GM19438 (cell line): ENCODE data around the gene TMEM8B.
A peak's percentile ranks its signal among the peaks of the same experiment; 100 is the strongest.

Source experiments
- ATAC-seq: cut with Tn5 transposase; IDR thresholded peaks from one replicate; pipeline ENCODE4 v1.9.1; 2021; ENCODE audit warnings: low read depth; ENCODE audit not compliant: unreplicated experiment

TMEM8B gene

DNA sequence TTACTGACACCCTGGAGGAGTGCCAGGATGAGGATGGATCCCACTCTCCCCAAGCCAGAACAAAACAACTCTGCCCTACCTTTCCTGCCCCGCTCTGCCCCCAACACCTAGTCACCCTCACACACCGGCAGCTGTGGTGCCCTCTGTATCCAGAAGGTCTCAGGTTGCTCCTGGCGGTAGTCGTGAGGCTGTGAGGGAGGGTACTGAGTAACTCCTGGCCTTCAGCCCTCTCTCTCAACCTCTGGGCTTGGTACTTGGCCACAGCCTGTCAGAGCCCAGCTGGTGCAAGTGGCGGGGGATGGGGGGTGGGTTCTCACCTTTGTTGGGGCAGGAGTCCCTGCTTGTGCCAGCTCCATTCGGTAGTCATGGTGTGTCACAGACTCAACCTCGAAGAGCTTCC lies 18.9 kb upstream of the TMEM8B start:
- no peak for ATAC-seq

GRCh38 chr9:35811381-35812024 lies 17.5 kb upstream of the TMEM8B start:
- no peak for ATAC-seq

GRCh38 chr9:35812025-35812602 lies 16.9 kb upstream of the TMEM8B start, which contains the start of gene SPAG8:
Gene SPAG8, minus strand, starts transcription at chr9:35812262. Its CDS starts 115 bp downstream, at chr9:35812147.
- peak; percentile 53 for ATAC-seq

DNA sequence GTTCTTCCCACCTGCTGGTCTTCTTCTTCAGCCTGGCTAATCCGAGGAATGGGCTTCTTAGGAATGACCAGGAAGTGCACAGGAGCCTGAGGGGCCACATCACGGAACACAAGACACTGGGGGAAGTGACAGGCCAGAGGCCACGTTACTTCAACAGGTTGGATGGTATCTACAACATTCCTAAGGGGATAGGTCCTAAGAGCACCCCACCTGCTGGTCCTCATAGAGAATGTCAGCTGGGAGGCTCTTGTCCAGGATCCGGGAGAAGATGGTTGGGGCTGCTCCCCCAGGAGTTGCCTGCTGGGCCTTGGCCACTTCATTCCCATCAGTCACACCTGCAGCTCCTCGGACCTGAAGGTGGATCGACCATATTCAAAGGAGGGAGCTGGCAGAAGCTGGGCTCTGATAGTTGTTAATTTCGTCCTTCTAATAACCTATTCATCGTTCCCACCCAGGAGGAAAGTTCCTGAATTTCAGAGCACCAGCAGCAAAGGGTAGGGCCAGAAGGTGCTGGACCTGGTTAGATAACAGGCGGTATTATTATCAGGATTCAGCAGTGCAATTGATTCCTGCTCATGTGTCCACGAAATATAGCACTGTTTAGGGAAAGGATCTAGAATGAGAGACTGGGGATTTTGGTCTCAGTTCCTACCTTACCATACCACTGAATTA lies 15.5 kb upstream of the TMEM8B start:
- ATAC-seq: no peak

- peak; percentile 24 for ATAC-seq
These were observed 14.8 kb upstream of the TMEM8B start for GRCh38 chr9:35814106-35814840.

DNA sequence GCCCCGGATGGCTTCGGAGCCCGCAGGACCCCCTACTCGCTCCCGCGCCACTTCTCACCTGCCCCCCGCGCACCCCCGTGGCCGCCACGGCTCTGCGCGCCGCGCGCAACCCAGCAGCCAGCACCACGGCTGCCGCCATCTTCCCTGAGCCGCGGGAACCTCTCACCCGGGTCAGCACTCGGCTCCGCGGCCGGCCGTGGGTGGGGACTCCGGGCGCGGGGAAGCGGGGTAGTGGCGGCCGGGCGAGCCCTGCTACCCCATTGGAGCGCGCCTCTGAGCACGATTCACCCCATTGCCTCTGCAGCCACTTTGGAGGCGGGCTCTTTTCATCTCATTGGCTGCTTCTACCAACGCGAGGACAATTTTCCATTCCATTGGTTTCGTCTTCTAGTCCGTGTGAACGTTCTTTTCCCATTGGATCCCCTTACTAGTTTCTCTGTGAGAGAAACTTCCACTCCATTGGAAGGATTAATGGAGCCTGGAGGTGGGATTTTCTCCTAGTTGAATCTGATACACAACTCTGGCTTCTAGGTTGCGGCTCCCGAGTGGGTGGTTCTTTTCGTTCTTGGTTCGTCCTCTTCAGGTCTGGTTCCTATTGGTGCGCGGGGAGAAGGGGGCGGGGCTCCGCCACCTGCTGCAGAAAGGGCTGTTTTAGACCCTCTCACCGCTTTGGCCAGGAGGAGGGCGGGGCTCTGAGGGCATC lies 14.0 kb upstream of the TMEM8B start, which contains the start of gene HINT2:
TSS of gene HINT2 (minus strand) at position 202 of the 703 bp plus-strand sequence. CDS start at position 139, 63 bp downstream.
- ATAC-seq: peak; percentile 76

GRCh38 chr9:35816708-35817107 lies 12.3 kb upstream of the TMEM8B start:
- ATAC-seq: no peak

DNA sequence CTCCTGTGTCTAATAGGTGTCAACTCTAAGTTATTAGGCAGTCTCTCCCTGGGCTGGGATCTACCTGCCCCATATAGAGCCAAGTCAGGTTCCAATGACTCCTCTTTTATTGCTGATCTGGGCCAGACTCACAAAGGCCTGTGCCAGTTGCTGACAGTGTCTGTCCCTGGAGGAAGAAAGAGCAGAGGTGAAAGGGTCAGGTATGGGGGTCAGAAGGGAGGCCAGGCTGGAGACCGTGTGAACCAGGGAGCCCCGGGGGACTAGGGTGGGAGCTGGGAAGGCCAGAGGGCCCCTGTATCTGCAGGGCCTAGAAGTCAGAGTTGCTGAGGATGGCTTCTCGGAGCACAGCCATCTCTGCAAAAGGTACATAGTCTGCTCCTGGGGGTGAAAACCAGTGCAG lies 10.7 kb upstream of the TMEM8B start:
- no peak for ATAC-seq

DNA sequence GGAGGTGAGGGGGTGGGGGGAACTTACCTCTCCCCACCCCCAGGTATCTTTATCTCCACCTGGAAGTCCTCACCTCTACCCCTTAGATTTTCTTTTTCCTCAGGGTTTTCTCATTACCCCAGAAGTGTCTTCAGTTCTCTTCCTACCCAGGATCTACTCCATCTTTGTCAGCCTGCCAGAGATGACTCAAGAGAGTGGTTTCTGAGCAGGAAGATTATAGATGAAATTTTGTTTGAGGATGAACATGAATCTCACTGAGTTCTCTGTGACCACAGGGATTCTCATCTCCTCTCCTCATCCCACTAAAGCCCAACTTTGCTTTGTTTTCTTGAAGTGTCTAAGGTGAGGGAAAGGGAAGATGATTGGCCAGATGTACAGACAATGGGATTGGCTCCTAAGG lies 9.0 kb upstream of the TMEM8B start:
- ATAC-seq: no peak

DNA sequence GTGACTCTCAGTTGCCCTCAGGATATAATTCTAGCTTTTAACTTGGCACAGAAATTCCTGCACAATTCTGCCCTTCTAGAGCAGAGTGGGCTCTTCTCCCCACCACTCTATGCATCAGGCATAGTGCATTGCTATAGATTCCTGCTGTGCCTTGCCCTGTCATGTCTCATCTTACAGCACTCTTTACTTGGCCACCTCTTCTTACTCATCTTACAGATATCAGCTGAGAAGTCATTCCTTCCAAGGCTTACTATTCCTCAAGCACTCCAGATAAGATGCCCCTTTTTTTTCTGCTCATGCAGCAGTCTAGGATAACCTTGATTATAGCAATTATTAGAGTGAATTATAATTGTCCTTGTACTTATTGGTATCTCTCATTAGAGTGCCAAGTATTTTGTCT lies 6.1 kb upstream of the TMEM8B start:
- no peak for ATAC-seq

DNA sequence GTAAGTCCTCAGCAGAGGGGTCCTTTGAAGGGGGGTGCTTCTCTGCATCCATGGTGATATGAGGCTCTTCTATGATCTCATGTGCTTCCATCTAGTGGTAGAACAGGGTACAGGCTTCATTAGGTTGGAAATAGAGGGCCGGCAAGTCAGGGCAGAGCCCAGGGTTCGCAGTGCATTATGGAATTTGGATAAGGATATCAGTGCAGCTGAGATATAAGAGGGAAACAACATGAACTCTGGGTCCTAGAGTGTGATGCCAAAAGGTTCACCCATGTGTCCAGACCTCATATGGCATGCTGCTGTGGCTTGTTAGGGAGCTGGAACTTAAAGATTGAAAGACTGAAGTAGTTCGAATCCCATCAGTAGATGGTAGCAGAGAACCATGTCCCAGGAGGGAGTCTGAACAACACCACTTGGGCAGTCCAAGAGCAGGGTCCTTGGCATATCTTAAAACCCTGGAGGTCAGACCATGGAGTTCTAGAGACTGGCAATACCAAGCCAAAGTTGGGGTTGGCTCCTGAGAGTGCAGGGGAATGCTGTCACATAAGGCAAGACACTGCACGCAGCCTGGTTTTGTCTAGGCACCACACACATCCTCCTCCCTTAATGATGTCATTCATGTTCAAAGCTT lies 2.8 kb upstream of the TMEM8B start:
- ATAC-seq: no peak

DNA sequence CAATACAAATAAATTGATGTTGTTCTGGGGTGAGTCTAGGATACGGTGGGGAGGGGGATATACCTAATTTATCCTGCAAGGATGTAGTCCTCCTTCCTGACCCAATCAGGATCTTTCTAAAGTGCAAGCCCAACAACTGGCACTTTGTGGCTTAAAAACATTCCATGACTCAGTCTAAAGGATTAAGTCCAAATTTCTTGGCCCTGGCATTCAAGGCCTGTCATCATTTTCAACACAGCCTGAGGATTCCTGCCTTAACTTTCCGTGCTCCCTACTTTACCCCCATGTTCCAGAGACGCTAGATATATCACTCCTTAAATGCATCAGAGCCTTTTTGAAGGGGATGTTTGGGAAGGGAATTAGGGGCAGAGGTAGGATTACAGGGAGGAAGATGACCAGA lies 1.5 kb upstream of the TMEM8B start:
- ATAC-seq: no peak

GRCh38 chr9:35828716-35829083 lies 328 bp upstream of the TMEM8B start, which contains the start of gene FAM221B:
Gene FAM221B, minus strand, starts transcription at chr9:35828732. Its CDS starts 2,571 bp downstream, at chr9:35826161.
- no peak for ATAC-seq

- ATAC-seq: no peak
These were observed 702 bp downstream of the TMEM8B start for GRCh38 chr9:35829764-35830096.

DNA sequence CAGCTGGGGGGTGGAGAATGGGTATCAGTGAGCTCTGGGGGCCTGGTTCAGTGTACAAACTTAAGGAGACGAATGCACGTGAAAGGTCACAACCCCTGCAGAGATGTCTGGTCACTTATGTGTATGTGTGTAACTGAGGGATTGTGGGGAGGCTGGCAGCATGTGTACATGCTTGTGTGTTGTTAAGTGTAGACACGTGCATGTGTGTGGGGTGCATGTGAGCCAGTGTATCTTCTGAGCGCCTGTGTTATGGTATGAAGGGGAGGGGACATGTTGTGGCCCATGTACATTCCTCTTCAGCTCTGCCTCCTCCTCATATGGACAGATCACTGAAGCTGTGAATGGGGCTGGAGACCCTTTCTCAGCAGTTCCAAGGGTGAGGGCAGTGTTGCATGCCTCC lies 2.0 kb downstream of the TMEM8B start:
- no peak for ATAC-seq

DNA sequence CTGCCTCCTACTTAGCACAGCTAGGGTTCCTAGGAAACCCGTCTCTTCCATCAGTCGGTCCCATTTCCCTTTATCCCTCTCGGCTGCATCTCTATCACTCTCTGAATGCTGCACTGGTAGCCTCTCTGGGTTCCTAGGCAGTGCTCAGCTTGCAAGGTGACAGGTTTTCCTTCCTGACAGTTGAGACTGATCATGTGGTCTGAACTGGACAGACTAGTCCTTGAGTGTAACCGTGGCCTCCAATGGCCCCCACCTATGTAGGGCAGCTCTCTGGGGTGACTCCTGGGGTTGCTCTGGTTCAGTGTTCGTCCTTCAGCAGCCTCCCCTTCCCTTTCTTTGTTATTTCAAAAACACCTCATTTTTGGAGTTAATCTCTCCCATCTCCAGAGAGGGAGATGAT lies 3.8 kb downstream of the TMEM8B start:
- no peak for ATAC-seq

DNA sequence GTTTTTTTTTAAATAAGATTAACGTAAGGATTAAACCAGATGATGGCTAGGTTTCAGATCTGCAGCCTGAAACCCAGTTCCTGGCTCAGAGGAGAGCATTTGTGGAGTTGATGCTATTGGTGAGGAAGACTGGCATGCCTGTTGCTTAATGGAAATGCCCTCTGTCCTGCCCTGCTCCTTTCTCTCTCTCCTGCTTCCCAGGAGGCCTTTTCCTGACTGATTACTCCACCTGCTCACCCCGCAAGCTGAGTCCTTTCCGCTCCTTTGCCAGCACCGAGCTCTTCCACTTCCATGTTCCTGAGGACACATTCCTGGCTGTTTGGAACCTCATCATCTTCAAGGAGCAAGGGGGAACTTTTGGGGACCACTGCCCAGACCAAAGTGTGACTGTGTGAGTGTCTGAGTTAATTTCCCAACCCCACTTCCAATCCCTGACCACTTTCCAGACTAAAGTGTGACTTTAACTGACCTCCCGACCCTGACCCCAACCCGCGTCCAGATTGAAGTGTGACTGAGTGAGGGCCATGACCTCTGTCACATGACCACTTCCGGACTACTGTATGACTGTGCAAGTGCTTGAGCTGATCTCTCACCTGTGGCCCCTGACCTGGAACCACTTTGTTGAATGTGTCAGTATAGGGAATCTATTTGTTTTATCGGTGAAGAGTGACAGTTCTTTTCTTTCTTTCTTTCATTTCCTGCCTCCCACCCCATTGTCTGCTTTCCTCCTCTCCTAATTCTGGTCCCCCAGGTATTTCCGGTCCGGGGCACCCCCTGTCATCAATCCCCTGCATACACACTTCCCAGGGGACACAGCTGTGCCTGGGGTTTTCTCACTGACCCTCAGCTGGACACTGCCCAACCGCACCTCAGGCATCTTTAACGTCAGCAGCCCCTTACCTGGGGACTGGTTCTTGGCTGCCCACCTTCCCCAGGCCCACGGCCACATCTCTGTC lies 5.5 kb downstream of the TMEM8B start:
- no peak for ATAC-seq

- no peak for ATAC-seq
These were observed 6.2 kb downstream of the TMEM8B start for GRCh38 chr9:35835216-35835632.

- ATAC-seq: no peak
These were observed 6.7 kb downstream of the TMEM8B start for GRCh38 chr9:35835766-35836165.
